Stimulated activated CD8-positive, alpha-beta memory T cell treated with anti-CD3 and anti-CD28 coated beads, Interleukin-12 subunit alpha, Interleukin-12 subunit beta, amount 100 ng/mL, for 1 hour (primary cell): ENCODE results near the gene KRI1.
"Not testable (repeated sequence)": the region's sequence is repeated elsewhere in the genome, so short reads cannot be mapped to it uniquely, and the experiment has no call there.

Experiments
- DNase-seq: peaks from one replicate; pipeline ENCODE4 v3.0.0-alpha.2; 2020; ENCODE audit warnings: low read depth

The KRI1 gene

DNA sequence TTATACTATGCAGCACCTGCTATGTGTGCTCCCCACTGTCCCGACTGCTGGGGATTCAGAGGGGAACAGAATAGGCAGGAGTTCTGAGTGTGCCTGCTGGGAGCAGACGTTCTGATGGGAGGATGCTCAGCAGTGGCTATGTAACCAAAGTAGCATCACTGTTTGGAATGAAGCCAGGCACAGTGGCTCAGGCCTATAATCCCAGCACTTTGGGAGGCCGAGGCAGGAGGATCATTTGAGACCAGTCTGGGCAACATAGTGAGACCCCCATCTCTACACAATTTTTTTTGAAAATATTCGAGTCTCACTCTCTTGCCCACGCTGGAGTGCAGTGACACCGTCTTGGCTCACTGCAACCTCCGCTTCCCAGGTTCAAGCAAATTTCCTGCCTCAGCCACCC, 16.1 kb downstream of the KRI1 start:
- DNase-seq: no peak

- DNase-seq: no peak
Observed at GRCh38 chr19:10548746-10549276, 17.0 kb downstream of the KRI1 start.

- DNase-seq: no peak
Observed at GRCh38 chr19:10546817-10547216, 19.0 kb downstream of the KRI1 start.

DNA sequence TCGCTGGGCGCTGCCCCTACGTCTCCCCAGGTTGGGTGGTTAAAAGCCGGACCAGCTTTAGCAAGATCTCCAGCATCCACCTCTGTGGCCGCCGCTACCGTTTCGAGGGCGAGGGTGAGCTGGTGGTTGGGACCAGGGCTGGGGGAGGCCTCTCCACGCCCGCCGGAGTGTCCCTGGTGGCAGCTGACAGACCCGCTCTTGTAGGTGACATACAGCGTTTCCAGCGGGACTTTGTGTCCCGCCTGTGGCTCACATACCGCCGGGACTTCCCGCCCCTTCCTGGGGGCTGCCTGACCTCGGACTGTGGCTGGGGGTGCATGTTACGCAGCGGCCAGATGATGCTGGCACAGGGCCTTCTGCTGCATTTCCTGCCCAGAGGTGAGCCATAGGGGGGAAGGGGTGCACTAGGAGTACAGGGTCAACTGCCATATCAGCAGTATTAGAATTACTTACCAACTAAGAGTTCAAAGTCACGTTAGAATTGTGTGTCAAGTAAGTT, 21.0 kb downstream of the KRI1 start:
- no peak for DNase-seq

GRCh38 chr19:10544242-10544752, 21.5 kb downstream of the KRI1 start:
- no peak for DNase-seq

GRCh38 chr19:10543420-10544241, 22.2 kb downstream of the KRI1 start, which contains the start of gene ATG4D:
TSS of gene ATG4D (plus strand) at chr19:10543904. CDS start at chr19:10544091, 187 bp downstream.
- peak; percentile 69 for DNase-seq

- no peak for DNase-seq
Observed at GRCh38 chr19:10543059-10543419, 22.8 kb downstream of the KRI1 start.

DNA sequence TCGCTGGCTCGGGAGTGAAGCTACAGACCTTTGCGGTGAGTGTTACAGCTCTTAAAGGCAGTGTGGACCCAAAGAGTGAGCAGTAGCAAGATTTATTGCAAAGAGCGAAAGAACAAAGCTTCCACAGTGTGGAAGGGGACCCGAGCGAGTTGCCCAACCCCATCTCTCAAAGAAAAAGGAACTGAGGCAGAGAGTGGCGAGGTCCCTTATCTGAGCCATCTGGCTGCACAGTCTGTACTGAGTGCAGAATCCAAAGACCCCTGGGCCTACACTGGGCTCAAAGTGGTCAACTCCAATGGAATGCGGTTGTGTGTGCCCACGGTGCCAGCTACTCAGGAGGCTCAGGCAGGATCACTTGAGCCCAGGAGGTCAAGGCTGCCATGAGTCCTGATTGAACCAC, 26.8 kb downstream of the KRI1 start:
- not testable (repeated sequence) for DNase-seq

DNA sequence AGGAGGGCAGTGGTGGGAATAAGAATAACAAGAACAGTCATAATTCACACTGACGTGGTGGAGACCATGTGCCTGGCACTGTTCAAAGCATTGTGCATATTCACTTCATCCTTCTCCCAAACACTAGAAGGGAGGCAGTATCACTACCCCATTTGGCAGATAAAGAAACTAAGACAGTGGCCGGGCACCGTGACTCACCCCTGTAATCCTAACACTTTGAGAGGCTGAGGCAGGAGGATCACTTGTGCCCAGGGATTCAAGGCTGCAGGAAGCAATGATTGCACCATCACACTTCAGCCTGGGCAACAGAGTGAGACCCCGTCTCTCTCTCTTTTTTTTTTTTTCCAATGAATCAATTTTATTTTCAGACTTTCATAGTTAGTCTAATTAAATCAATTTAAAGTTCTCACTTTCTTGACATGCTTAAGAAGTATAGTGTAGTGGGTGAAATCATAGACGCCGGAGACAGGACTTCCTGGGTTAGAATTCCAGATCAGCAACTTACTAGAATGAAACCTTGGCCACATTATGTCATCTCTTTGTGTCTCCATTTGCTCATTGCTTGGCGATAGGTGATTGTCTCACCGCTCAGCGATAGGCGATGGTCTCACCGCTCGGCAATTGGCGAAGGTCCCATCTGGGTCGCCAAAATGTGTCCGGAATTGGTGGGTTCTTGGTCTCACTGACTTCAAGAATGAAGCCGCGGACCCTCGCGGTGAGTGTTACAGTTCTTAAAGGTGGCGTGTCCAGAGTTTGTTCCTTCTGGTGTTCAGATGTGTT, 27.4 kb downstream of the KRI1 start:
- DNase-seq: no peak

- DNase-seq: no peak
Observed at GRCh38 chr19:10537668-10538067, 28.1 kb downstream of the KRI1 start.

- no peak for DNase-seq
Observed at GRCh38 chr19:10535613-10536012, 30.2 kb downstream of the KRI1 start.

DNA sequence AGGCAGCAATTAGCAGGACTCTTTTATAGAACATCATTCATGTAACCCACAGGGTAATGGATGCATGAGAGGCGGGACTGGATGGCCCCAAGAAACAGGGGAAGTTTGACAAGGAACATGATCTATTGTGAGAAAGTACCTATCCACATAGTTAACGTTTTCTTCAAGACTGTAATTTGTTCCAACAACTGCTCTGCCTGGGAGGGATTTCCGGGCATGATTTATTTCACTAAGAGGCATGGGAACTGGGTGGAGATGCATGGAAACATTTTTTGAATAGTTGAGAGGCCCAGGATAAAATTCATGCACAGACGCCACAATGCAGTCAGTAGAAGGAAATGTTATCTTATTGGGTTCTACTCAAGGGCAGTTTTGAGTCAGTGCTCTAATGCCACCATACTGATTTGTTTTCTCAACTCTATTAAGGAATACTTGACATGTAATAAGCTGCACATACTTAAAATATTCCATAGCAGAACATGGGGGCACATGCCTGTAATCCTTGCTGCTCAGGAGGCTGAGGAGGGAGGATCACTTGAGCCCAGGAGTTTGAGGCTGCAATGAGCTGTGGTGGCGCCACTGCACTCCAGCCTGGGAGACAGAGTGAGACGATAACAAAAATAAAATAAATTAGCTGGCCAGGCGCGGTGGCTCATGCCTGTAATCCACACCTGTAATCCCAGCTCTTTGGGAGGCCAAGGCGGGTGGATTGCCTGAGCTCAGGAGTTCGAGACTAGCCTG, 32.0 kb downstream of the KRI1 start:
- no peak for DNase-seq

- no peak for DNase-seq
Observed at GRCh38 chr19:10532457-10532856, 33.4 kb downstream of the KRI1 start.

DNA sequence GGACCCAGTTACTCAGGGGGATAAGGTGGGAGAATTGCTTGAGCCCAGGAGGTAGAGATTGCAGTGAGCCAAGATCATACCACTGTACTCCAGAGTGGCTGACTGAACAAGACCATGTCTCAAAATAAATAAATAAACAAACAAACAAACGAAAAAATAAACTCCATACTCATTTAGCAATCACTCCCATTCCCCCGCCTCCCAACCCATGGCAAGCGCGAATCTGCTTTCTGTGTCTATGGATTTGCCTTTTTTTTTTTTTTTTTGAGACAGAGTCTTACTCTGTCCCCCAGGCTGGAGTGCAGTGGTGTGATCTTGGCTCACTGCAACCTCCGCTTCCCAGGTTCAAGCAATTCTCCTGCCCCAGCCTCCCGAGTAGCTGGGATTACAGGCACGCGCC, 38.9 kb downstream of the KRI1 start:
- DNase-seq: not testable (repeated sequence)

DNA sequence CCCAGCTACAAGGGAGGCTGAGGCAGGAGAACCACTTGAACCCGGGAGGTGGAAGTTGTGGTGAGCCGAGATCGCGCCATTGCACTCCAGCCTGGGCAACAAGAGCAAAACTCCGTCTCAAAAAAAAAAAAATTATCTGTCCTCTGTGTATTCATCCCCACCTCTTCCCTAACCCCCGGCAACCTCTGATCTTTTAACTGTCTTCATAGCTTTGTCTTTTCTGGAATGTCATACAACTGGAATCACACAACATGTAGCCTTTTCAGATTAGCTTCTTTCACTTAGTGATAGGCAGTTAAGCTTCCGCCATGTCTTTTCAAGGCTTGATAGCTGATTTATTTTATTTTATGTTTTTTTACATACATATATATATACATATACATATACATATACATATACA, 40.2 kb downstream of the KRI1 start:
- no peak for DNase-seq

- no peak for DNase-seq
Observed at GRCh38 chr19:10523135-10523636, 42.6 kb downstream of the KRI1 start.

DNA sequence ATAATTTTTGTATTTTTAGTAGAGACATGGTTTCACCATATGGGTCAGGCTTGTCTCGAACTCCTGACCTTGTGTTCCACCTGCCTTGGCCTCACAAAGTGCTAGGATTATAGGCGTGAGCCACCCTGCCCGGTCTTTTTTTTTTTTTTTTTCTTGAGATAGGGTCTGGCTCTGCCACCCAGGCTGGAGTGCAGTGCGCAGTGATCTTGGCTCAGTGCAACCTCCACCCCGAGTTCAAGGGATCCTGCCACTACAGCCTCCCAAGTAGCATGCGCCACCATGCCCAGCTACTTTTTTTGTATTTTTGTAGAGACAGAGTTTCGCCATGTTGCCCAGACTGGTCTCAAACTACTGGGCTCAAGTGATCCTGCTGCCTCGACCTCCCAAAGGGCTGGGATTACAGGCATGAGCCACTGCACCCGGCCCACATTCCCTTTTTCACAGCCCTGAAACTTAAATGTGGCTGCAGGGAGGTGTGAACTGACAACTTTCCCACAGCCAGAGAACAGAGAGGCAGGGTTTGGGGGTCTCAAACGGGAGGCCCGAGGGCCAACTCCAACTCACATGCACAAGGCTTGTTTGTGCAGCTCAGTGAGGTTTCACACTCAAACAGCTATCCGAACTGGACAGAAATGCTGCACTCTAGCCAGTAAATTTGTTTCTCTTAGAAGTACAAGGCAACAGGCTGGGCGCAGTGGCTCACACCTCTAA, 44.2 kb downstream of the KRI1 start:
- no peak for DNase-seq

DNA sequence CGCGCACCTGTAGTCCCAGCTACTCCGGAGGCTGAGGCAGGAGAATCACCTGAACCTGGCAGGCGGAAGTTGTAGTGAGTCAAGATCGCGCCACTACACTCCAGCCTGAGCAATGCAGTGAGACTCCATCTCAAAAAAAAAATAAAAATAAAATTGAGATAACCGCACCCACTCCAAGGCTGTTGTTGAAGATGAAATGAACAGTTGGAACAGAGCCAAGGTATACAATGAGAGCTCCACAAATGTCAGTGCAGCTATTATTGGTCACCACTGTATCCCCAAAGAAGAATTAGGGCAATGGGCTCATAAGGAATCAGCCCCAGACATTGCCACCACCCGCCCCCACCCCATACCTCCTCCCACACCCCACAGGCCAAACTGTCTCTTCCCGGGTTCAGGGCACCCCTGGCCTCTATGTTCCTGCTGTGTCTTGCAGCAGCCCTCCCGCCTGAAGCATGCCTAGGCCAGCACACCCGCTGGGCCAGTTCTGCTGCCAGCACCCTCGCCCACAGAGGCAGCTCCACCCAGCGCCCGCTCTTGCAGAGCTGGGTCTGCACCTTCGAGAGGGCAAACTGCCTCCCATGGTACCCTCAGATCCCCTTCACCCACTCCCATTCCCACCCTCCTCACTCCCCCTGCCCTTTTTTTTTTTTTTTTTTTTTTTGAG, 45.0 kb downstream of the KRI1 start:
- DNase-seq: no peak

- DNase-seq: no peak
Observed at GRCh38 chr19:10519421-10519820, 46.4 kb downstream of the KRI1 start.
